Astrocyte (in vitro differentiated cells and primary cell): Measurements from ENCODE around the gene XPOT. TPM values are rescaled to one million over a fixed set of nuclear protein-coding genes. Genes with fewer than 3 reads are reported as not detected.

Source experiments
- DNase-seq: peaks from one replicate; pipeline ENCODE4 v3.0.0-alpha.2; 2010; ENCODE audit warnings: low read depth
- FAIRE-seq: peaks from 2 replicates; lab custom pipeline; 2011; peaks lifted over from hg19 to GRCh38; lab: Jason Lieb, UNC
- H2AFZ ChIP-seq: 2 replicates; pipeline ENCODE4 v1.6.0; 2012; ENCODE audit warnings: low read depth, low read length, inconsistent platforms
- H3K27ac ChIP-seq: 2 replicates; pipeline ENCODE4 v1.5.1; 2011; ENCODE audit warnings: low read depth, low read length, inconsistent platforms
- H3K27me3 ChIP-seq: 2 replicates; pipeline ENCODE4 v1.6.0; 2011; ENCODE audit warnings: low read length, inconsistent platforms; ENCODE audit not compliant: insufficient read depth
- H3K36me3 ChIP-seq: 2 replicates; pipeline ENCODE4 v1.5.1; 2011; ENCODE audit warnings: low read length, inconsistent platforms; ENCODE audit not compliant: insufficient read depth
- H3K4me1 ChIP-seq: 2 replicates; pipeline ENCODE4 v1.5.1; 2011; ENCODE audit warnings: low read length, inconsistent platforms; ENCODE audit not compliant: insufficient read depth
- H3K4me2 ChIP-seq: 2 replicates; pipeline ENCODE4 v1.6.0; 2012; ENCODE audit warnings: low read length, inconsistent platforms
- H3K4me3 ChIP-seq: 2 replicates; pipeline ENCODE4 v1.5.1; 2011; ENCODE audit warnings: low read depth, mild to moderate bottlenecking, low read length, inconsistent platforms; ENCODE audit not compliant: insufficient read depth
- H3K79me2 ChIP-seq: 2 replicates; pipeline ENCODE4 v1.6.0; 2012; ENCODE audit warnings: mild to moderate bottlenecking, low read length, inconsistent platforms; ENCODE audit not compliant: insufficient read depth
- H3K9ac ChIP-seq: 2 replicates; pipeline ENCODE4 v1.6.0; 2012; ENCODE audit warnings: mild to moderate bottlenecking, low read length, inconsistent platforms
- H3K9me3 ChIP-seq: 2 replicates; pipeline ENCODE4 v1.5.1; 2012; ENCODE audit warnings: low read depth, mild to moderate bottlenecking, low read length, inconsistent platforms; ENCODE audit not compliant: insufficient read depth
- H4K20me1 ChIP-seq: 2 replicates; pipeline ENCODE4 v1.6.0; 2012; ENCODE audit warnings: low read length, inconsistent platforms; ENCODE audit not compliant: insufficient read depth
- H3K27ac Mint-ChIP-seq: one replicate; pipeline ENCODE4 v1.8.0; 2021; ENCODE audit warnings: mild to moderate bottlenecking, mixed read lengths; ENCODE audit not compliant: unreplicated experiment
- H3K27me3 Mint-ChIP-seq: one replicate; pipeline ENCODE4 v1.8.0; 2021; ENCODE audit warnings: low read depth, mixed read lengths; ENCODE audit not compliant: unreplicated experiment
- H3K36me3 Mint-ChIP-seq: one replicate; pipeline ENCODE4 v1.8.0; 2021; ENCODE audit warnings: low read depth, mixed read lengths; ENCODE audit not compliant: unreplicated experiment
- H3K4me1 Mint-ChIP-seq: one replicate; pipeline ENCODE4 v1.8.0; 2021; ENCODE audit warnings: low read depth, mixed read lengths; ENCODE audit not compliant: unreplicated experiment
- H3K4me3 Mint-ChIP-seq: one replicate; pipeline ENCODE4 v1.8.0; 2021; ENCODE audit warnings: mild to moderate bottlenecking, moderate library complexity, mixed read lengths; ENCODE audit not compliant: unreplicated experiment
- H3K9me3 Mint-ChIP-seq: one replicate; pipeline ENCODE4 v1.8.0; 2021; ENCODE audit warnings: mild to moderate bottlenecking, mixed read lengths; ENCODE audit not compliant: unreplicated experiment
- CTCF ChIP-seq: IDR thresholded peaks from 2 replicates; pipeline ENCODE4 v1.5.1; 2011; ENCODE audit warnings: low read depth, mild to moderate bottlenecking, inconsistent platforms, low read length, moderate library complexity; ENCODE audit not compliant: insufficient read depth
- EZH2 ChIP-seq: IDR thresholded peaks from 2 replicates; pipeline ENCODE4 v1.6.1; 2012; ENCODE audit warnings: mild to moderate bottlenecking, low read length, inconsistent platforms; ENCODE audit not compliant: insufficient read depth
- total RNA-seq: library from RNA; stranded (reverse); gene quantifications from 2 replicates; pipeline ENCODE4 v1.2.1, GENCODE V29; 2021

XPOT gene
- total RNA-seq, 1 donor from 2014 or later: 142 TPM

- no peak overlapping the region for H3K4me2 ChIP-seq
- TF ChIP-seq EZH2: no peak
- no peak for TF ChIP-seq CTCF
- no peak overlapping the region for H3K4me3 ChIP-seq
- no peaks in the 10 kb centered on the region for H3K9me3 ChIP-seq
- H3K4me3 Mint-ChIP-seq: no peak overlapping the region
- H3K36me3 Mint-ChIP-seq: peaks cover 4% of the 10 kb centered on the region
- no peaks in the 10 kb centered on the region for H3K4me1 Mint-ChIP-seq
- H3K9me3 Mint-ChIP-seq: no peaks in the 10 kb centered on the region
- FAIRE-seq (no peak), DNase-seq (no peak)
- H3K9ac ChIP-seq: no peak overlapping the region
- no peaks in the 10 kb centered on the region for H3K79me2 ChIP-seq
- H2AFZ ChIP-seq: no peak overlapping the region
- H3K4me1 ChIP-seq: no peaks in the 10 kb centered on the region
- H3K27ac ChIP-seq: no peak overlapping the region
- peaks cover 45% of the 10 kb centered on the region for H3K36me3 ChIP-seq
- H3K27me3 ChIP-seq: no peaks in the 10 kb centered on the region
- no peak overlapping the region for H3K27ac Mint-ChIP-seq
- H3K27me3 Mint-ChIP-seq: no peaks in the 10 kb centered on the region
- no peaks in the 10 kb centered on the region for H4K20me1 ChIP-seq
Observed at GRCh38 chr12:64497484-64497883, 93.3 kb downstream of the XPOT start.

DNA sequence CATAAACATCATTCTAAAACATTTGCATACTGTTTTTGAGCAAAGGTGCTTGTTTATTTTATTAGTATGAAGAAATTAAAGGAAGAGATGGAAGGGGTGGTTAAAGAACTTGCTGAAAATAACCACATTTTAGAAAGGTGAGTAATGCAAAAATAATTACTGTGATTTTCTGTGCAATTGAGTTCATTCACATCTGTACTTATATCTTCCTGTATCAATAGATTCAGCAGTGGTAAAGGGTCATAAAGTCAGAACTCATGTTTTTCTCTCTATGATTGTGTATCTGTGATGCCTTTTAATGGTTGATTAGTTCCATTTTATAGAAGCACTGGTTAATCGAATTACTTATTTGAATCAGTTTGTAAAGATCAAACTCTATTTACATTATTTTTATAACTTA is 93.7 kb downstream of the XPOT start:
- Mint-ChIP-seq H3K9me3 (no peaks in the 10 kb centered on the region), H3K4me1 (no peaks in the 10 kb centered on the region), H3K4me3 (no peak overlapping the region), H3K27ac (no peak overlapping the region), H3K27me3 (no peaks in the 10 kb centered on the region), H3K36me3 (peaks cover 4% of the 10 kb centered on the region)
- FAIRE-seq: no peak
- H3K4me3 ChIP-seq: no peak overlapping the region
- DNase-seq: no peak
- no peak overlapping the region for H2AFZ ChIP-seq
- no peaks in the 10 kb centered on the region for H3K27me3 ChIP-seq
- H3K9ac ChIP-seq: no peak overlapping the region
- TF ChIP-seq EZH2 (no peak), CTCF (no peak)
- no peaks in the 10 kb centered on the region for H4K20me1 ChIP-seq
- no peaks in the 10 kb centered on the region for H3K4me1 ChIP-seq
- no peaks in the 10 kb centered on the region for H3K9me3 ChIP-seq
- H3K27ac ChIP-seq: no peak overlapping the region
- H3K36me3 ChIP-seq: peaks cover 45% of the 10 kb centered on the region
- no peaks in the 10 kb centered on the region for H3K79me2 ChIP-seq
- no peak overlapping the region for H3K4me2 ChIP-seq

DNA sequence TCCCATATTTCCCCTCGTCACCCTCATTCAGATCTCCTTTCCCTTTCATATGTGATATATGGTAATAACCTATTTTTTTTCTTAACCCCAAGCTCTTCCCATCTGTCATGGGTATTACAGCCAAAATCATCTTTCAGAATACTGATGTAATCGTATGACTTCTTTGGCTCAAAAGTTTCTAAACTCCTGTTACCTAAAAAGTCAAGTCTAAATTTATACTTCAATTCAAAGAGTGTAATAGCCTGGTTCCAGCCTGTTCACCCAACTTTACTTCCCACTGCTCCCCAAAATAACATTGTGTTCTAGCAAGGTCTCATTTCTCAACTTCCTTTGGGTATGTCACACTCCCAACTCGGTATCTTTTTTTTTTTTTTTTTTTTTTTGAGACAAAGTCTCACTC is 96.2 kb downstream of the XPOT start:
- no peak for FAIRE-seq

More for the DNA sequence above, 96.2 kb downstream of the XPOT start:
- Histone ChIP-seq H2AFZ (no peak overlapping the region), H3K4me1 (no peaks in the 10 kb centered on the region), H3K9ac (no peak overlapping the region), H3K27me3 (no peaks in the 10 kb centered on the region), H3K4me2 (no peak overlapping the region), H3K27ac (no peak overlapping the region), H3K4me3 (no peak overlapping the region), H3K36me3 (peaks cover 38% of the 10 kb centered on the region), H3K79me2 (no peaks in the 10 kb centered on the region), H3K9me3 (no peaks in the 10 kb centered on the region), H4K20me1 (no peaks in the 10 kb centered on the region)
- TF ChIP-seq EZH2 (no peak), CTCF (no peak)
- Mint-ChIP-seq H3K36me3 (peaks cover 4% of the 10 kb centered on the region), H3K9me3 (no peaks in the 10 kb centered on the region), H3K4me1 (no peaks in the 10 kb centered on the region), H3K27me3 (no peaks in the 10 kb centered on the region), H3K27ac (no peak overlapping the region), H3K4me3 (no peak overlapping the region)
- DNase-seq: no peak

Other genes with a start within 250 kb of the XPOT start
- 3.8 and 4.1 TPM in 2 replicates for gene KICS2, start 182.1 kb upstream of the XPOT start, total RNA-seq
- not detected in 2 replicates for gene C12orf56, start 13.6 kb upstream of the XPOT start, total RNA-seq
- gene TBK1, start 47.7 kb downstream of the XPOT start, total RNA-seq: 19.1 and 23.7 TPM in 2 replicates
- 16.4 and 18.3 TPM in 2 replicates for gene RASSF3, start 206.1 kb downstream of the XPOT start, total RNA-seq